ENCODE results near the gene ZBTB46. TPM values are rescaled to one million over a fixed set of nuclear protein-coding genes. Genes with fewer than 3 reads are reported as not detected.
A peak's percentile ranks its signal among the peaks of the same experiment; 100 is the strongest.

ZBTB46 gene
- total RNA-seq, 1 donor from 2014 or later: 3.5 TPM

DNA sequence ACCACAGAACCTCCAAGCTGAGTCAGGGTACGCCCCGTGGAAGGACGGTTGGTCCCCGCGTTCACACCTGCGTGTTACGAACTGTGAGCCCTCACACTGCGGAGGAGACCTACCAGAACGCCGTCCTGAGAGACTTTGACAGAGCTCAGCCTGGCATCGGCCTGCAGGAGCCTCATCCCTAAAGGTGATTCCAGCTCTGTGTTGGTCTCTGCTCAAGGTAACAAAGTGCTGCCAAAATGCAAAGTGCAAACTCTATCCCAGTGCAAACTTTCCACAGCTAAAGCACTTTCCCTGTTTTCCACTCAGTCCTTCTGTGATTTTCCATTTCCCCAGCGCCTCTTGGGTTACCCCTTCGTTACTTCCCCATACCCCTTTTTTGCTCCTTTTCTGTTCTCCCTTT, 8.6 kb upstream of the ZBTB46 start:
- DNase-seq (ENCODE audit: low read depth): no peak

DNA sequence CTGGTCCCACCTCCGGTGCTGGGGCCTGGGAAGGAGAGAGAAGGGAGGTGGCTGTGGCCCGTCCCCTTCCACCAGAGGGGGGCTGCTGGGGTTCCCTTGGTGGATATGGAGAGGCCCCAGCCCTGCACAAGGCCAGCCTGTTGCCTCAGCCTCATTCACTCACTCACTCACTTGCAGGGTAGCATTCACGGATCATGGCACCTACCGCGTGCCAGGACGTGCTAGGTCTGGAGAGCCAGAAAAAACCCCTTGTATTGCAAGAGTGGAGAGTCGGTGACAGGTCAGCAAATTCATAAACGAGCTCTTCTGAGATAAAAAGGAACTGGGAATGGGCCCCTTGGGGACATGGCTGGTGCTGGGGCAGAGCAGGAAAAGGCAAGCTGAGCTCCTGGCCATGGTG, 6.4 kb upstream of the ZBTB46 start:
- peak; percentile 23 for DNase-seq (ENCODE audit: low read depth)

DNA sequence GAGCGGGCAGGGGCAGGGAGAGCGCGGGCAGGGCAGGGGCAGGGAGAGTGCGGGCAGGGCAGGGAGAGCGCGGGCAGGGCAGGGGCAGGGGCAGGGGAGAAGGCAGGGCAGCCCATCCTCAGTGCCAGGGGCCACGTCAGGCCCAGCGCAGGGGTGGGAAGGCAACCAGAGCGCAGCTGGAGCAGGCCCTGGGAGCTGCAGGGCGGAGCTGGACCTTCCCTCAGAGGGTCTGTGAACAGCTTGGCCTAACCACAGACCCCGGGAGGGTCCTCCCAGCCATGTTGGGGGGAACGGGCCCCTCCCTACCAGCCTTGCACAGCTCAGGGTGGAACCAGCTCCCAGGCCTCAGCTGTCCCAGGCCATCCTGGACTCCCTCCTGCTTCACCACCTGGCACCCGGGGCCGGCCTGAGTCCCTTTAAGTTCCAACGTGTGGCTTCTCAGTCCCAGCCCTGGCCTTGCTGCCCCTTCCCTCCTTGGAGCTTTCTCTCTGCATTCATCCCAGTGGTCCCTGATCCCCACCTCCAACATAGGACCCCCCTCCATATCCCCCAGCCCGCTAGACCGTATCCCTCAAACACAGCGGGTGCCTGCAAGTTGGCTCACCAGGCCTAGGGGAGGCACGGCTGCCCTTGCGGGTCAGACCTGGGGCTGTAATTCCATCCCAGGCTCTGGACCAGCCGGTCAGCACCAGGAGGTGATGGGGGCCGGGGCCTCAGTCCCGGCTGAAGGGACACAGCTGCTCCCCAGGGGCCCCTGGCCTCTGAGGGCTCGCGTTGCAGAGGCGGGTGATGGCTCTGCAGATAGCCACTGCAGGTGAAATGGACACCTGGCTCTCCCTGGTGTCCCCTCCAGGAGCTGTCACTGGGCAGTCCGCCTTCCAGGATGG, 5.6 kb upstream of the ZBTB46 start:
- DNase-seq (ENCODE audit: low read depth): no peak

DNA sequence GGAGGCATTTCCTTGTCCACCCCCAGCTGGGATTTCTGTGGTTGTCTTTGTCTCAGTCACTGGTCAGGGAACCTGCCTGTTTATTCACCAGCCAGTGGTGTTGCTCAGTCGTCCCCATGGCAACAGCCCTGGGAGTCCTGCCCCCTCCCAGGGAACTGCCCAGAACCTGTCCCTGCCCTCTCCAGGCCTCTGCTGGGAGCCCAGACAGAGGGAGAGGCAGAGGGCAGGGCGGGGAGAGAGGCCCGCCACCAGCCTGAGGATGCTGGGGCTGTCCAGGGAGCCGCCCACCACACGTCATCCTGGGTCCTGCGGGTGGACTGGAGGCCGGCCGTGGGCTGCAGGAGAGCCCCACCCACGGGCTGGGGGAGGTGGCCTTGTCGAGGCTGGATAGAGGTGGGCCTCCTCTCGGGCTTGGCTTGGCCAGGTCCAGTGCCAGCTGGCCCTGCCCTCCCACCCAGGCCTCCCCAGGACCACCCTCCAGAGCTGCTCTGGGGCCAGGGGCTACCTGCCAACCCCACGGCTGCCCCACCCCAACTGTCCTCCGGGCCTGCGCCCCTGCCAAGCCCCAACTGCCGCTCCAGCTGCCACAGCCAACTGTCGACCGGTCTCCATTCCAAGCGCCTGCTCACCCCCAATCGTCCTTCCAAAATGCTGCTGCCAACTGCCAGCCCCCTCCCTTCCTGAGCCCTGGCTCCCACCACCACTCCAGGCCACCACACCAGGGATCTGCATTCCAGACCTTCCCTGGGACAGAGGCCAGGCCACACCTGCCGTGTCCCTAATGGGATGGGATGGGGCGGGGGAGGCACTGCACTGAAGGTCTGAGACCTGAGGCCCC, 4.2 kb upstream of the ZBTB46 start:
- peak; percentile 97 for DNase-seq (ENCODE audit: low read depth)

DNA sequence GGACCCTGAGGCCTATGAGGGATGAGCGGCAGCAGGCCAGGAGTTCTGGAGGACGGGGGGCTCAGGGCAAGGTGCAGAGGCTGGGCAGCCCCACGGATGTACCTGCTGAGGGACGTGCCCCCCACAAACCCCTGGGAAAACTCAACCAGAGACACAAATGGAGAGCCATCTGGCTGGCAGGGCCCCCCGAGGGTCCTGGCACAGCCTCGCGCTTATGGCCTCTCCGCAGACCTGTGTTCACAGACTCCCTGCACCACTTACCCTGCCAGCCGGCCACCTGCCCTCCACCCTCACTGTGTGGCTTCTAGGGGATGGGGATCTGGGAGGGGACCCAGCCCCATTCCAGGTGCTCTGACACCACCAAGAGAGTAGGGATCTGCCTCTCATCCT, 3.4 kb upstream of the ZBTB46 start:
- no peak for DNase-seq (ENCODE audit: low read depth)

DNA sequence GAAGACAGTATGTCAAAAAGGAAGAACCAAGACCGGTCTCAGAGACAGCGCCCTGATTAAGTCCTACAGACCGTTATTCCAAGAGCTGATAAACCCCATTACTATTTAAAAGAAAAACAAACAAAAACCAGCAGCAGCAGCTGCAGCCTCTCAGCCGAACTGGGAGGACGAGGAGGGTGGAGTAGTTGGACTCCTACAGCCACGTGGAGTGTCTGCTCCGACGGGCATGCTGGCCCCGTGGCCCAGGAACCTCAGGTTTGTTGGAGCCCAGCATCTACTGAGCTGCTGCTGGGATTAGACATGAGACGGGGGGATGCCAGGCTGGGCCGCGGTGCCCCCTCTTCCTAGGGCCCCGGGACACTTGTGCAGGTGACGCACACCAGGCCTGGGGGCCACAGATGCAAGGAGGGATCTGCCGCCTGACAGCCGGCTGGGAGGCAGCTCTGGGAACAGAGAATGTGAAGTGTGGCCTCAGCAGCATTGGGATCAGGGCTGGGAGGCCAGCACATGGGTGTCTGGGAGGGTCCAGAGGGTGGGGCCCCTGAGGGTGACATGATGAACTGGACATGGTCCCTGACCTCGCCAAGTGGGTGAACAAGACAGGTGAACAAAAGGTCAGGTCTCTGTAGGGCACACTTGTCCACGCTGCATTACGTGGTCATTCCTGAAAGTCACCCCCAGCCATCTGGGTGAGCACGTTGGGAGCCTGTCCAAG, 2.9 kb upstream of the ZBTB46 start:
- DNase-seq (ENCODE audit: low read depth): no peak

DNA sequence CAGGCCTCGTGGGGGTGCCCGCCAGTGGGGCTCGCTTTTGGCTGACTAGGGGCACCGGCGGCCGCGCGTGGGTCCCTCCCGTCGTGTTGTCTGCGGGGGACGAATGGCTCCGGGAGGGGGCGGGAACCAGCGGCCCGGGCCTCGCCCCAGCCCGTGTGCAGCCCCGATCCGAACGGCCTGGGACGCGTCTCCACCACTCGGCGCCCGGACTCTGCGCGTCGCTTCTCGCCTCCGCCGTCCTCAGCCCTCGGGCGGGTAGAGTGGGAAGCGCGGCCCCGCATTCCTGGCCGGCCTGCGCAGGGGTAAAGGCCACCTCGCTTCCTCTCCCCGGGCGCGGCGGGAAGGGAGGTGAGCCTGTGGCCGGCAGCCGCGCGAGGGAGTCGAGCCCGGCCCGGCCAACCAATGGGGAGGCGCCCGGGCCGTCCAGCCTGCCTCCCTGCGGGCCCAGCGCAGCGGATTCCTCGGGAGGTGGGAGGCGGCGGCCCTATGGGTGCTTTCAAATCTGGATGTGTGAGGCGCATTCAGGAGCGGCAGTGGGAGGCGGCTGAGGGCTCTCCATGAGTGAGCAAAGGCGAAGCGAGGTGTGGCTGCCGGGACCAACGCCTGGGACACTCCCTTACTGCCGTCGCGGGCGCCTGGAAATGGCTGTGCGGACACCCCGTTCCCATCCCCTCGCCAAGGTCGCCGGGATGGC, 1.1 kb upstream of the ZBTB46 start:
- DNase-seq (ENCODE audit: low read depth): no peak

DNA sequence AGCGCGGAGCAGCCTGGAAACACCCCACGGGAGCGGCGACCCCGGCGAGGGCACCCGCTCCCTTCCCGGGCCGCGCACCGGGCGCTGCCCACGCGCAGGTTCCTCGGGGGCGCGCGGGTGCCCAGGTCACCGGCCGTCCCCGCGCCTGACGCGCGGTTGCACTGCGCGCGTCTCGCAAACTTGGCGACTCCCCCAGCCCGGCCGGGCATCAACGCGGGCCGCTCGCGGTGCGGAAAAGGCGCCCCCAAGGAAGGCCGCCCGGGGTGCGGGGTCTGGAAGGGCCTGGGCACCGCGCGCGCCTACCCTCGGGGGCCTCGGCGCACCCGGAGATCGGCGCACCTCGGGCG, 555 bp upstream of the ZBTB46 start:
- DNase-seq (ENCODE audit: low read depth): no peak

DNA sequence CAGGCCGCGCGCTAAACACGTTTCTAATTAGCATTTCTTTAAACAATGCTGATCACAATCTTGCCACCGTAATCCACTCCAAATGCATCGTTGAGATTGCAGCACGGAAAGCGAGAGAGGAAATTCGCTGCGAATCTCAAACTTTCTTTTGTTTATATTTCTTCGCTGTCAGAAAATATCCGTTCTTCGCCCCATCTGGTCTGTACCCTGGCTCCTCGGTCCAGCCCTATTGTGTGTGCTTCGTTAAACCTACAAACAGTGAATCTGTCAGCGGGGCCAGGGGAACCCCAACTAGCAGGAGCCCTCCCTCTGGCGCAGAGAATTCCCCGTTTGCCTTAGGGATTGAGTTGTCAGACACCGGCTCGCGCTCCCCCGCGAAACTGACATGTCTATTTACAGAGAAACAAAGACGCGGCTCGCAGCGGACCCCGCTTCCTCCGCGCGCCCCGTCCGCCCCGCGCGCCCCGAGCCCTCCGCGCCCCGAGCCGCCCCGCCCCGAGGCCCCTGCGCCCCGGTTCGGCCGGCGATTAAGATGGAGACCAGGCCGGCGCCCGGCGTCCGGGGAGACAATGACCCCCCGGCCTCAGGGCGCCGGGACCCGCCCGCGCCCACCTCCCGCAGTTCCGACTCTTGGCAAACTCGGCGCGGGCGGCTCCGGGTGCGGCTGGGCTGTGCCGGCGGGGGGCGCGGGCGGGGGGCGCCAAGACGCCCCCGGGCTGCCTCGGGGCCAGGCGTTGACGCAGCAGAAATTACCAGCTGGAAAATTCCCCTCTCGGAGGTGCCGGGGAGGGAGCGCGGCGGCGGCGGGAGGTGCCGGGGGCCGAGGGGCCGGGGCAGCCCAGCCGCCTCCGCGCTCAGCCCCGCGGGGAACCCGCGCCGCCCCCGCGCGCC, 874 bp downstream of the ZBTB46 start:
- DNase-seq (ENCODE audit: low read depth): no peak

DNA sequence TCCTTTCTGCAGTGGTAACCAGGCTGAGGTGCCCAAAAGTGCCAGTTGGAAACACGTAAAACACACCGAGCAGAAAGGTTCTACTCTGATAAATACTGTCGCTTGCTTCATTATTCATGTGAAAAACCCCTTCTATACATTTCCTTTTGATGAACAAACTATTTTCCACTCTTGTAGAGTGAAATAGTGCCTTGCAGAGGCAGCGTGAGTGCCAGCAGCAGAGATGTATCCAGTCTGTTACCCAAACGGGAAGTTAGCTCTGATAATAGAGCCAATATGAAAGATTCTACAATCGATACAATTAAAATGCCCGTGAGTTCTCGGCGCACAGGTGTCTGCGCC, 1.5 kb downstream of the ZBTB46 start:
- no peak for DNase-seq (ENCODE audit: low read depth)

DNA sequence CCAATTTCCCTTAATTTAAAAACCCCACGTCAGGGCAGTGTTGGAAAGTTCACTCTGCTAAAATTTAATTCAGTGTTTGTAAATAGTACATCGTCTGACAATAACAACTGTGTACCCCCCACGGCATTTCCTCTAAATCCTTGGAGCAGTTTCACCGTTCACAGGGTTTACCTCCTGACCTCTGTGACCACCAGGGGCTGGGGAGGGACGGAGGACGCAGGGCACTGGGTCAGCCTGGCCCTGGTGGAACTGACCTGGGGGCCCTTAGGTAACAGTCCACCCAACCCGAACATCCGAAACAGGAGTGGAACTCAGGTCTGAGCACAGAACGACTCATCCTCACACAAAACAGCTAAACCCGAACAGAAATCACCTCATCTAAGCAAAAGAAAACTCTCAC, 2.1 kb downstream of the ZBTB46 start:
- DNase-seq (ENCODE audit: low read depth): no peak

DNA sequence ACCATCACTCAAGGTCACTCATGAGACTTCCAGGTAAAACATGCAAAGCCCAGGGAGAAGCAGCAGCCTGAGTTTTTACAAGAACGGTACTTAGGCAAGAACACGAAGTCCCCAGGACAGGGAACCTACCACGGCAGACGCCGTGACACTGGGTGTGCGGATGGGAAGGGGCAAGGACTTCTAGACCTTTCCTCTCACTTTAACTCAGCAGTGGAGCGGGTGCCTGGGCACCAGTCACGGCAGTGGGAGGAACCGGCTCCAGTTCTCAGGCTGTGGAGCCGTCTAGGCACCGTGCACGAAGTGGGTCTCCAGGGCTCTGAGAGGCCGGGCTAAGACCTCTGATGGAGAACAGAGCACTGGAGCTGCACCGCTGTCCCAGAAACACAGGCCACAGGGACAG, 2.5 kb downstream of the ZBTB46 start:
- no peak for DNase-seq (ENCODE audit: low read depth)

DNA sequence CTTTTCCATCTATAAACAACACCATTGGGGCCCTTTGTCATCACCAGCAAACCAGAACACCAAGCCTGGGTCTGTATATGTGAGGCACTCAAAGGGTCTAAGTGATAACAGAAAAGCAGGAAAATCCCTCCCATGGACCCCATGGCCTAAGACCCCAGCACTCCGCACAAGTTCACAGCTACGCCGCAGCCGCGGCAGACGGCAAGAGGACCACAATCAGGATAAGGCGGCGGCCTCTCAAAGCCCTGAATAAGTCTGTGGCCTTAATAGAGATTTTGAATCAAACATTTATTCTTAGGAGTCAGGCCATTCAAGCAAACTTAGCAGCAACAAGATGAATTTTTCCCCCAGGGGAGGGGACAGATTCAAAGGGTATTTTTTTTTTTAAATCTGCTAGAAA, 2.9 kb downstream of the ZBTB46 start:
- no peak for DNase-seq (ENCODE audit: low read depth)

DNA sequence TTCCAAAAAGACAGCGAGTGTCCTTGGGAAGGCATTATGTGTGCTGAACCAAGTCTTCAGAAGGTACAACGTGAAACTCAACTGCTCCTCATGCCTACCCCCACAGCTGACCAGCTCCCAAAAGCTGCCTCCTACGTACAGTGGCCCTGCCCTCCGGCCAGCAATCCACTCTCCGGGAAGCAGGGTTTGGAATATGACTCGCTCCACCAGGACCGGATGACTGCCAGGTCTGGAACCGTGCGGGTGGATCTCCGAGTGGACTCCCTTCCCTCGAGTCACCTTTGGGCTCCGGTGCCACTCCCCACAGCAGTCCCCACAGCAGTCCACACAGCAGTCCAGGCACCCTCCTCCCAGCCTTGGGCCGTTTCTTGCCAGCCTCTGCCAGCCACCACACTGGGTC, 4.3 kb downstream of the ZBTB46 start:
- DNase-seq (ENCODE audit: low read depth): no peak

DNA sequence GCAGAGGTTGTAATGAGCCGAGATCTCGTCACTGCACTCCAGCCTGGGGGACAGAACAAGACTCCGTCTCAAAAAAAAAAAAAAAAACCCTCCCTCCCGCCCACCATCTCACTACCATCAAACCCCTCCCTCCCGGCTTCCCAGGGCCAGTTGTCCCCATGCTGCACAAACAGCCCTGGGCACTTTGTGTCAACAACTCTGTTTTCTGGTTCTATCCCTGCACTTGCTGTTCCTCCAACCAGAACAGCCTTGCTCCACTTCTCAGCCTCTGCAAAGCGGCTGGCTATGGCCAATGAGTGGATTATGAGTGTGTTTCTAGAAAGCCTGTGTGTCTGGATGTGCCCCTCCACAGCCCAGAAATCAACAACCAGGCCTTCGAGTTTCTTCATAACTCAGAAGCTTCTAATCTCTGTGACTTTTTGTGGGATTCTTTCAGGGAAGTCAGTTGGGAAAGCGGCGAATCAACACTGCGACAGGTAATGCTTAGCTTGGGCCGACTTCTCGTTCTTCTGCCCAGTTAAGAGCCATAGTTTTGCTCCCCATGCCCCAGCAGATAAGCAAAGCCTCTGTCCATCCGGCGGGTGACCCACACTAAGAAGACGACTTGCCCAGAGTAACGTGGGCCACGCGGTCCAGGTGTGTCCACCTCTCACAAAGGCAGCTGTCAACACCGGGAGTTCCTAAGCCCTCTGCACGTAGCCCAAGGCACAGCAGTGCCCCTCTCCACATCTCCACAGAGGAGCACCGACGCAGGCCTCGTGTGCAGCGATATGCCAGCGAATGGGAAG, 5.5 kb downstream of the ZBTB46 start:
- DNase-seq (ENCODE audit: low read depth): no peak

DNA sequence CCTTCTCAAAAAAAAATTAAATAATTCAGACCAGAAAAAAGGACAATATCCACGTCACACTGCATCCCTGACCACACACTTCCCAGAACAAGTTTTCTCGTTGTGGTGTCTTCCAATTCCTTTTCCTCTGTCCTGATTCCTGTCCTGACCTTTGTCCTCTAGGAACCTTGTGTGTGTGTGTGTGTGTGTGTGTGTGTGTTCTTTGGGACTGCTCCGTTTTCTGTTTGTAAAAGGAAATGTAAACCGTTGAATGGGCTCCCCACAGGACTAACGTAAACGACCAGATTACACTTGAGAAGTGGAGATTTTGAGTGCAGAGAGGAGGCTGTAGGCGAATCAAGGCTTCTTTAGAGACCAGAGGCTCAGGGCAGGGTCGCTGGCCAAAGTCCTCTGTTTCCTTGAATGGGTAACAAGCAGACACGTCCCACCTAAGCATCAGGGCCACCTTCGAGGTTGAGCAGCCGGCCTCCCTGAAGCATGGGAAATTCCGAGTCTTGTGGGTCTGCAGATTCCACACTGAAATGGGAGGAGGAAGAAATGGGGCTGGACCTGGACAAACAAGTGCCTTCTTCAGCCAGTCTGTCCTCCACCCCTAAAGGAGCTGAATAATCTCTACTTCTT, 7.3 kb downstream of the ZBTB46 start:
- no peak for DNase-seq (ENCODE audit: low read depth)

DNA sequence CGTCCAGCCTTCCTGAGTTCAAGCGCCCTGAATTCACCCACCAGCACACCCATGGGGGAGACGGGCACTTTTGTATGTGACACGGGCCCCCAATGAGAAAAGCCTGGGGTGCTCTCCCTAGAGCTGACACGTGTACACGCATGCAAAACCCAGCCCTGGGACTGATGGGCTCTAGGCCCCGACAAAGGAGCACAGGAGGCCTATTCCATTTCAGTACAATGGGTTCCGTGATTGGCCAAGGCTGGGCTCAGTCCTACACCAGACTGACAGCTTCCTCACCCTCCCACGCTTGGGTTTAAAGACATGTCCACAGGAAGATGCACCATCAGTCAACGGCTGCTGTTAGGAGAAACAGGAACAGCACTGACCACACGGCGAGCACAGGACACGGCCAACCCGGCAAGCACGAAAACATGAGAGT, 8.8 kb downstream of the ZBTB46 start:
- DNase-seq (ENCODE audit: low read depth): no peak

DNA sequence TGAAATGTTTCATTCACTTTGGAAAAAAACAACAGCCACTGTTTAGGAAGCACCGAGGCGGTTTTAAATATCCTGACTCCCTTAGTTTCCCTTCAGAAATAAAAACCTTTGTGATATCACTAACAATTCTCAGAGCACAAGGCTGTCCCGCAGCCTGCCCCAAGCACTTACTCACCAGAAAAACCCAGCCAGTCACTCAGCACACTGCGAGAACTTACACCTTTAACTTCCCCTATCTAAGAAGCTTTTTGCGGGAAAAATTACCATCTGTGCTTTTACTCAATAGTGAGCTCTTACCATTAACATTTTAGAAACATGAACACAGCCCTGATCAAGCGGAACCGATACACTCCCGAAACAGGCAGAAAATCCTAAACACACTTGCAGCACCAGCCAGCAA, 9.3 kb downstream of the ZBTB46 start:
- no peak for DNase-seq (ENCODE audit: low read depth)

DNA sequence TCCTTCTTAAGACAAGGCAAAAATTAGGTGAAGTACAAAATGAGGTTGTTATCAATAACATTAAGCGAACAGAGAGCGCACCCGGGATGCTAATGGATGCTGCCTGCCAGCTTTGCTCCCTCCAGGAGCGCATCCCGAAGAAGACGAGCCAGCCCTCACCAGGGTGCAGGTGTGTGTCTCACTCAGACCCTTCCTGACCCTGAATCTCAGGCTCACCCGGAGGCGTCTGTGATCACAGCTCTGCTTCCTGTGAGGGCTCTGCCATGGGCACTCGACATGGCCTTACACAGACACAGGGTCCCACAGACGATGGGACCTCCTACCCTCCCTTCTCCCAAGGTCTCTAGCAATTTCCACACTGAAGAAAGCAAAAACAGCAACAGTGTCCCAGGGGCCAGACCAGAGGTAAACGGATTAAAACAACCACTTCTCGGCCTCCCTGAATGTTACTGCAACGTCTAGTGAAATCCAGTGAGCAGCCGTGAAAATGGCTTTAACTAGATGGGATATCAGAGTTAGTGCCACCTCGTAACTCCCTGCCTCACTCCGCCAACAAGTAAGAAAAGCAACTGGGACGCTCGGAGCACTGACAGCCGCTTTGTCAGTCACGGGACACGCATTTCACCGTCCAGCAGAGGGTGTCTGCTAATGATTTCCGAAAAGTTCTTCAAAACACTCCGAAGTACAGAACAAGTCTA, 11.7 kb downstream of the ZBTB46 start:
- peak; percentile 15 for DNase-seq (ENCODE audit: low read depth)

Measured in renal cortical epithelial cell (primary cell).